ENCODE data around the gene FMR1.

FMR1 gene

GRCh38 chrX:147916375-147916968 is 4.8 kb downstream of the FMR1 start:
- DNase-seq (ENCODE audit: low read depth in 2 of 2), result no peak

GRCh38 chrX:147917700-147918695 is 6.3 kb downstream of the FMR1 start:
- DNase-seq (ENCODE audit: low read depth in 2 of 2), result no peak

- DNase-seq (ENCODE audit: low read depth in 2 of 2), result no peak
These were observed 8.5 kb downstream of the FMR1 start for GRCh38 chrX:147920161-147920666.

- no peak for DNase-seq (ENCODE audit: low read depth in 2 of 2)
These were observed 11.9 kb downstream of the FMR1 start for GRCh38 chrX:147923605-147924004.

GRCh38 chrX:147927256-147927655 is 15.5 kb downstream of the FMR1 start:
- DNase-seq (ENCODE audit: low read depth in 2 of 2), result no peak

- DNase-seq (ENCODE audit: low read depth in 2 of 2), result no peak
These were observed 22.1 kb downstream of the FMR1 start for GRCh38 chrX:147933815-147934214.

- DNase-seq (ENCODE audit: low read depth in 2 of 2), result no peak
These were observed 23.5 kb downstream of the FMR1 start for GRCh38 chrX:147935156-147935758.

GRCh38 chrX:147945286-147945685 is 33.6 kb downstream of the FMR1 start:
- DNase-seq (ENCODE audit: low read depth in 2 of 2), result no peak

- DNase-seq (ENCODE audit: low read depth in 2 of 2), result no peak
These were observed 36.8 kb downstream of the FMR1 start for GRCh38 chrX:147948531-147948930.

GRCh38 chrX:147950352-147950751 is 38.6 kb downstream of the FMR1 start:
- DNase-seq (ENCODE audit: low read depth in 2 of 2), result no peak

- no peak for DNase-seq (ENCODE audit: low read depth in 2 of 2)
These were observed 42.3 kb downstream of the FMR1 start for GRCh38 chrX:147953976-147954375.

GRCh38 chrX:147957291-147957690 is 45.6 kb downstream of the FMR1 start:
- DNase-seq (ENCODE audit: low read depth in 2 of 2), result no peak

GRCh38 chrX:147958291-147958690 is 46.6 kb downstream of the FMR1 start:
- no peak for DNase-seq (ENCODE audit: low read depth in 2 of 2)

- DNase-seq (ENCODE audit: low read depth in 2 of 2), result no peak
These were observed 49.0 kb downstream of the FMR1 start for GRCh38 chrX:147960722-147961121.

- no peak for DNase-seq (ENCODE audit: low read depth in 2 of 2)
These were observed 50.8 kb downstream of the FMR1 start for GRCh38 chrX:147962476-147962875.

- DNase-seq (ENCODE audit: low read depth in 2 of 2), result no peak
These were observed 67.2 kb downstream of the FMR1 start for GRCh38 chrX:147978931-147979330.

- DNase-seq (ENCODE audit: low read depth in 2 of 2), result no peak
These were observed 69.5 kb downstream of the FMR1 start, which contains the start of gene FMR1NB for GRCh38 chrX:147981038-147981752. Gene FMR1NB, plus strand, starts transcription at chrX:147981337. Its CDS starts 66 bp downstream, at chrX:147981403.
